ENCODE measurements around the gene GAN. TPM values are rescaled to one million over a fixed set of nuclear protein-coding genes. Genes with fewer than 3 reads are reported as not detected.

The GAN gene
- 7.4 and 20.1 TPM in 2 replicates for total RNA-seq (2014; rRNA removed; shearing (Covaris generic))

GRCh38 chr16:81314603-81315270, at the start of gene GAN:
TSS of gene GAN (plus strand) at chr16:81314962. CDS start at chr16:81315114, 152 bp downstream.
- peak; percentile 95 for DNase-seq (ENCODE audit: low spot score)

GRCh38 chr16:81265052-81265451, 49.7 kb upstream of the GAN start:
- DNase-seq (ENCODE audit: low spot score), result no peak

- DNase-seq (ENCODE audit: low spot score), result no peak
Observed at GRCh38 chr16:81265658-81266451, 48.9 kb upstream of the GAN start.

GRCh38 chr16:81266680-81267095, 48.1 kb upstream of the GAN start:
- DNase-seq (ENCODE audit: low spot score), result peak; percentile 84

- no peak for DNase-seq (ENCODE audit: low spot score)
Observed at GRCh38 chr16:81268509-81268908, 46.3 kb upstream of the GAN start.

- no peak for DNase-seq (ENCODE audit: low spot score)
Observed at GRCh38 chr16:81273223-81273950, 41.4 kb upstream of the GAN start.

GRCh38 chr16:81275064-81275532, 39.7 kb upstream of the GAN start:
- DNase-seq (ENCODE audit: low spot score), result peak; percentile 31

- peak; percentile 20 for DNase-seq (ENCODE audit: low spot score)
Observed at GRCh38 chr16:81275795-81276194, 39.0 kb upstream of the GAN start.

- DNase-seq (ENCODE audit: low spot score), result no peak
Observed at GRCh38 chr16:81276323-81276722, 38.4 kb upstream of the GAN start.

GRCh38 chr16:81277541-81278080, 37.2 kb upstream of the GAN start:
- DNase-seq (ENCODE audit: low spot score), result peak; percentile 81

GRCh38 chr16:81278526-81278925, 36.2 kb upstream of the GAN start:
- no peak for DNase-seq (ENCODE audit: low spot score)

- no peak for DNase-seq (ENCODE audit: low spot score)
Observed at GRCh38 chr16:81279392-81279791, 35.4 kb upstream of the GAN start.

- DNase-seq (ENCODE audit: low spot score), result no peak
Observed at GRCh38 chr16:81280393-81280792, 34.4 kb upstream of the GAN start.

- no peak for DNase-seq (ENCODE audit: low spot score)
Observed at GRCh38 chr16:81283044-81283443, 31.7 kb upstream of the GAN start.

GRCh38 chr16:81284995-81285600, 29.7 kb upstream of the GAN start:
- DNase-seq (ENCODE audit: low spot score), result no peak

- DNase-seq (ENCODE audit: low spot score), result no peak
Observed at GRCh38 chr16:81286190-81286589, 28.6 kb upstream of the GAN start.

- DNase-seq (ENCODE audit: low spot score), result no peak
Observed at GRCh38 chr16:81291117-81291516, 23.6 kb upstream of the GAN start.

- DNase-seq (ENCODE audit: low spot score), result no peak
Observed at GRCh38 chr16:81292936-81293335, 21.8 kb upstream of the GAN start.

- peak; percentile 80 for DNase-seq (ENCODE audit: low spot score)
Observed at GRCh38 chr16:81293909-81294802, 20.6 kb upstream of the GAN start.

- DNase-seq (ENCODE audit: low spot score), result no peak
Observed at GRCh38 chr16:81296631-81297030, 18.1 kb upstream of the GAN start.
